ENCODE results near the gene OSBPL3.

OSBPL3 gene

GRCh38 chr7:24951441-24951980 lies 28.5 kb downstream of the OSBPL3 start:
- DNase-seq (ENCODE audit: low spot score): no peak
- TF ChIP-seq, protein P1, sequence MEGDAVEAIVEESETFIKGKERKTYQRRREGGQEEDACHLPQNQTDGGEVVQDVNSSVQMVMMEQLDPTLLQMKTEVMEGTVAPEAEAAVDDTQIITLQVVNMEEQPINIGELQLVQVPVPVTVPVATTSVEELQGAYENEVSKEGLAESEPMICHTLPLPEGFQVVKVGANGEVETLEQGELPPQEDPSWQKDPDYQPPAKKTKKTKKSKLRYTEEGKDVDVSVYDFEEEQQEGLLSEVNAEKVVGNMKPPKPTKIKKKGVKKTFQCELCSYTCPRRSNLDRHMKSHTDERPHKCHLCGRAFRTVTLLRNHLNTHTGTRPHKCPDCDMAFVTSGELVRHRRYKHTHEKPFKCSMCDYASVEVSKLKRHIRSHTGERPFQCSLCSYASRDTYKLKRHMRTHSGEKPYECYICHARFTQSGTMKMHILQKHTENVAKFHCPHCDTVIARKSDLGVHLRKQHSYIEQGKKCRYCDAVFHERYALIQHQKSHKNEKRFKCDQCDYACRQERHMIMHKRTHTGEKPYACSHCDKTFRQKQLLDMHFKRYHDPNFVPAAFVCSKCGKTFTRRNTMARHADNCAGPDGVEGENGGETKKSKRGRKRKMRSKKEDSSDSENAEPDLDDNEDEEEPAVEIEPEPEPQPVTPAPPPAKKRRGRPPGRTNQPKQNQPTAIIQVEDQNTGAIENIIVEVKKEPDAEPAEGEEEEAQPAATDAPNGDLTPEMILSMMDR (IDR thresholded peaks at IDR 0.05; ENCODE audit: extremely low read depth, missing control alignments): no peak

GRCh38 chr7:24949884-24950283 lies 30.1 kb downstream of the OSBPL3 start:
- DNase-seq (ENCODE audit: low spot score): no peak
- TF ChIP-seq, protein P1 (IDR thresholded peaks at IDR 0.05; ENCODE audit: extremely low read depth, missing control alignments): no peak

DNA sequence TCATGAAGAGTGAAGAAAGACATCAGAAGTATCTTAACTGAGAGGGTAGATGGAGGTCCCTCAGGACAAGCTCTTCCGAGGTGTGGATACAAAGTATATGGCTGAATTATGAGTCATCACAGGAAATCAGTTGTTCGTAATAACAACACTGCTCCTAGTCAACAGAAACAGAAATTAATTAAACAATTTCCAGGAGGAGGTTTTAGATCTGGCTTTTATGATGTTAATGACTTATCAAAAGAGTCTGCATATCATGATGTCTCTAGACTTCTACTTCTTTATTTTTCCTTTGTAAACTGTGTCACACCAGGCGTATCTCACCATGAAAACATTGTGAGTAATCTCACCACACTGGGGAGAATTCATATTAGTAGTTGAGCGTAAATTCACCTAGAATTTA lies 31.2 kb downstream of the OSBPL3 start:
- no peak for DNase-seq (ENCODE audit: low spot score)
- TF ChIP-seq, protein P1 (IDR thresholded peaks at IDR 0.05; ENCODE audit: extremely low read depth, missing control alignments): no peak

GRCh38 chr7:24946467-24946866 lies 33.5 kb downstream of the OSBPL3 start:
- TF ChIP-seq, protein P1 (IDR thresholded peaks at IDR 0.05; ENCODE audit: extremely low read depth, missing control alignments): no peak
- DNase-seq (ENCODE audit: low spot score): no peak

GRCh38 chr7:24945899-24946298 lies 34.1 kb downstream of the OSBPL3 start:
- TF ChIP-seq, protein P1 (IDR thresholded peaks at IDR 0.05; ENCODE audit: extremely low read depth, missing control alignments): no peak
- DNase-seq (ENCODE audit: low spot score): no peak

GRCh38 chr7:24943096-24943948 lies 36.7 kb downstream of the OSBPL3 start:
- DNase-seq (ENCODE audit: low spot score): no peak
- TF ChIP-seq, protein P1 (IDR thresholded peaks at IDR 0.05; ENCODE audit: extremely low read depth, missing control alignments): no peak

DNA sequence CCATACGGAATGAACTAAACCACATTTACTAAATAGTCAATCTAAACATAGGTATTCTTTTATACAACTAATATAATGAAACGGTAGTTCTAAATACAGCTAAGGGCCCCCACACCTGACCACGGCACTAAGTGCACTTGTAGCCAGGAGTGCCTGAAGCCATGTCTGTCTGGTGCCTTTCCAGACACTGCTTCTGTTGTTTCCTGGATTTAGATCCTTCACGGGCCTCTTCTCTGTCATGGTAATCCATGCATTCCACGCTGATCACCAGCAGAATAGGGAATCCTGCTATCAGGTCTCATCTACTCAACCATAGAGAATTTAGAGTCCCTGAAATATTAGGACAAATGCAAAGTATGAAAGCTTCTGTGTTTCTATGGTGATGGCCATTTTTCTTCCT lies 37.8 kb downstream of the OSBPL3 start:
- TF ChIP-seq, protein P1 (IDR thresholded peaks at IDR 0.05; ENCODE audit: extremely low read depth, missing control alignments): no peak
- DNase-seq (ENCODE audit: low spot score): no peak
